Uterus (tissue), 4 donors: ENCODE measurements around the gene MLF2. TPM values are rescaled to one million over a fixed set of nuclear protein-coding genes. Genes with fewer than 3 reads are reported as not detected.
"Not testable (repeated sequence)": the region's sequence is repeated elsewhere in the genome, so short reads cannot be mapped to it uniquely, and the experiment has no call there.

Experiments
- DNase-seq, 2 donors: peaks; one replicate each; pipeline ENCODE4 v3.0.0-alpha.2; 2019 to 2020
- H3K27ac ChIP-seq, 2 donors: fragments of 200-600 bp; sonication (generic); 1 replicate in 1 of 2; 2 replicates in 1 of 2; pipeline ENCODE4 v1.5.1; 2016 to 2018
- H3K27me3 ChIP-seq, 2 donors: fragments of 200-600 bp; sonication (generic); one replicate each; pipeline ENCODE4 v1.5.1; 2018 to 2019; ENCODE audit warnings: control low read depth in 1 of 2
- H3K36me3 ChIP-seq, 2 donors: fragments of 200-600 bp; sonication (generic); one replicate each; pipeline ENCODE4 v1.5.1; 2019; ENCODE audit warnings: control low read depth in 1 of 2
- H3K4me1 ChIP-seq, 2 donors: fragments of 200-600 bp; sonication (generic); one replicate each; pipeline ENCODE4 v1.5.1; 2018 to 2019; ENCODE audit warnings: control low read depth in 1 of 2
- H3K4me3 ChIP-seq, 2 donors: fragments of 200-600 bp; sonication (generic); 1 replicate in 1 of 2; 2 replicates in 1 of 2; pipeline ENCODE4 v1.5.1; 2018 to 2019; ENCODE audit warnings: mild to moderate bottlenecking in 1 of 2
- H3K9me3 ChIP-seq, 2 donors: fragments of 200-600 bp; sonication (generic); one replicate each; pipeline ENCODE4 v1.5.1; 2019; ENCODE audit warnings: control low read depth in 1 of 2
- POLR2A ChIP-seq, 2 donors: fragments of 450-650 bp; IDR thresholded peaks; one replicate each; pipeline ENCODE4 v1.6.1; 2016; ENCODE audit warnings: antibody characterized with exemption in 2 of 2, mild to moderate bottlenecking in 1 of 2, moderate library complexity in 1 of 2
- intact Hi-C: fragments of 100-400 bp; cut with DNase I; formaldehyde crosslinking; loops from one replicate; pipeline ENCODE4 v1.15.1; 2023; ENCODE audit warnings: low total_unique reads
- total RNA-seq, 4 donors: library from RNA; depleted of rRNA in 3 of 4; stranded (reverse); fragments of >200 nt in 3 of 4; gene quantifications; one replicate each; pipeline versions ENCODE4 v1.1.0 to v1.2.4, GENCODE V29; 2014 to 2023
- TF ChIP-seq, protein P1 (sequence below), 4 experiments: fragments of 200-600 bp in 2 of 4; fragments of 450-650 bp in 2 of 4; sonication (generic) in 2 of 4; IDR thresholded peaks; one replicate each; pipeline ENCODE4 v1.5.1; 2016 to 2019; ENCODE audit warnings: antibody characterized with exemption in 4 of 4, mild to moderate bottlenecking in 2 of 4, moderate library complexity in 1 of 4
- donor health status: DM: yes; HTN: yes; CAD: no.

Gene MLF2
- total RNA-seq, 4 donors from 2014 or later, result 124 to 408 (median 147) TPM

DNA sequence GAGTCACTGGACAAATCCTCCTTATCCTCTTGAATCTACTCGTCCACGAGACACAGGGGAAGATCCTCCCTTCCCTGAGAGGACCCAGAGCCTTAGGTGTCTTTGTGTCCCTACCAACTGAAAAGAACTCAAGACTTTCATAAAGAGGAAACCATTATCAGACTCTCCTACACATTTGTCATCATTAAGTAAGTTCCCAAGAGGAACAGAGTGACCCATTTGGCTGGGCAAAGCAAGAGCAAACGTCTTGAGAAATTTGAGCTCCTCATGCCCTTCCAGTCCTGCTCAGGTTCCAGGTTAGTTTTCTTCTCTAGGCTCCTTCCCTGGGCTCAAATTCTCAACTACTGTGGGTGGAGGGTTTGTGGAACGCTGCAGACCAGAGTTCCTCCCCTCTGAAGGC lies 5.7 kb downstream of the MLF2 start:
- H3K4me1 ChIP-seq, result peaks cover 0 to 4% of the 10 kb centered on the region in 2 donors
- TF ChIP-seq, protein P1, sequence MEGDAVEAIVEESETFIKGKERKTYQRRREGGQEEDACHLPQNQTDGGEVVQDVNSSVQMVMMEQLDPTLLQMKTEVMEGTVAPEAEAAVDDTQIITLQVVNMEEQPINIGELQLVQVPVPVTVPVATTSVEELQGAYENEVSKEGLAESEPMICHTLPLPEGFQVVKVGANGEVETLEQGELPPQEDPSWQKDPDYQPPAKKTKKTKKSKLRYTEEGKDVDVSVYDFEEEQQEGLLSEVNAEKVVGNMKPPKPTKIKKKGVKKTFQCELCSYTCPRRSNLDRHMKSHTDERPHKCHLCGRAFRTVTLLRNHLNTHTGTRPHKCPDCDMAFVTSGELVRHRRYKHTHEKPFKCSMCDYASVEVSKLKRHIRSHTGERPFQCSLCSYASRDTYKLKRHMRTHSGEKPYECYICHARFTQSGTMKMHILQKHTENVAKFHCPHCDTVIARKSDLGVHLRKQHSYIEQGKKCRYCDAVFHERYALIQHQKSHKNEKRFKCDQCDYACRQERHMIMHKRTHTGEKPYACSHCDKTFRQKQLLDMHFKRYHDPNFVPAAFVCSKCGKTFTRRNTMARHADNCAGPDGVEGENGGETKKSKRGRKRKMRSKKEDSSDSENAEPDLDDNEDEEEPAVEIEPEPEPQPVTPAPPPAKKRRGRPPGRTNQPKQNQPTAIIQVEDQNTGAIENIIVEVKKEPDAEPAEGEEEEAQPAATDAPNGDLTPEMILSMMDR (IDR thresholded peaks at IDR 0.05), result no peak
- no peak for TF ChIP-seq POLR2A (IDR thresholded peaks at IDR 0.05)
- intact Hi-C loops, result no loop called here
- no peak for DNase-seq
- H3K36me3 ChIP-seq, result no peaks in the 10 kb centered on the region
- no peaks in the 10 kb centered on the region for H3K27me3 ChIP-seq
- H3K9me3 ChIP-seq, result no peaks in the 10 kb centered on the region
- H3K4me3 ChIP-seq, result no peak overlapping the region
- H3K27ac ChIP-seq, result no peak overlapping the region

DNA sequence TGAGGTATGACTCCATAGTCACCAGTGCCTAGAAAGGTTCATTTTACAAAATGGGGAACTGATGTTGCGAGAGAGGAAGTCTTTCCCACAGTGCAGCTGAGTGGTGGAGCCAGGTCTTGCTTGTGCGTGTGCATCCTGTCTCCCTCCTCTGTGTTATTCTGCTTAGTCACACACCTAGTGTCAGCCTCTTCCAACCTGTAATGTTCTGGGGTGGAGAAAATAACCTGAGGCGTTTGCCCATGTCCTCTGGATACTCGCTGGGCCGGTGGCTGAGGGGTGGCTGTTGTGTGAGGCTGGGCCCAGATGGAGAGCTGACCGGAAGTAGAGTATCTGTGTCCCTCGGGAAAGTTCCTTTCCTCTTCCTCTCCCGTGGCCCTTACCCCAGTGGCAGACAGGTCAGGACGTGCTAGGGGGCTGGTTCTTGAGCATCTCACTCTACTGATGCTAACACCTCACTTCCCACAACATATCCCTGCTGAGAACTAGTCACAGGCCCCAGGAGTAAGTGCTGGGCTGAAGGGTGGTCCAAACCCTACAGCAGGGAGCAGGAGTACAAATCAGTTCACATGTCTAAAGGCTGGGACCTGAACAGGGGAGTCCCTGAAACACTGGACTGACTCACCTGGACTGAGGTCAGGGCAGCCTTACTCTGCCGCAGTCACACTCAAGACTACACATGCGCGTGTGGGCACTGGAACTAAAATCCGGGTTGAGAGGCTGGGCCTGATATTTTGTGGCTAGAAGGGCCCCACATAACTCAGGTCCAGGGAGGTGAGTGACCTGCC lies 7.0 kb downstream of the MLF2 start:
- Histone ChIP-seq H3K9me3 (no peaks in the 10 kb centered on the region), H3K36me3 (no peaks in the 10 kb centered on the region), H3K4me1 (no peaks in the 10 kb centered on the region), H3K4me3 (no peak overlapping the region), H3K27ac (no peak overlapping the region), H3K27me3 (no peaks in the 10 kb centered on the region)
- no peak for TF ChIP-seq POLR2A (IDR thresholded peaks at IDR 0.05)
- TF ChIP-seq, protein P1 (IDR thresholded peaks at IDR 0.05), result no peak
- no peak for DNase-seq
- intact Hi-C loops, result no loop called here

DNA sequence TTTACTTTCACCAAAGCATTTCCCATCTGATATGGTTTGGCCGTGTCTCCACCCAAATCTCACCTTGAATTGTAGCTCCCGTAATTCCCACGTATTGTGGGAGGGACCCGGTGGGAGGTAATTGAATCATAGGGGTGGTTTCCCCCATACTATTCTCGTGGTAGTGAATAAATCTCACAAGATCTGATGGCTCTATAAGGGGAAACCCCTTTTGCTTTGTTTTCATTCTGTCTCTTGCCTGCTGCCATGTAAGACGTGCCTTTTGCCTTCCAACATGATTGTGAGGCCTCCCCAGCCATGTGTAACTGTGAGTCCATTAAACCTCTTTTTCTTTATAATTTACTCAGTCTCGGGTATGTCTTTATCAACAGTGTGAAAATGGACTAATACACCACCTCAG lies 9.6 kb downstream of the MLF2 start:
- DNase-seq, intact Hi-C loops: not testable (repeated sequence)

DNA sequence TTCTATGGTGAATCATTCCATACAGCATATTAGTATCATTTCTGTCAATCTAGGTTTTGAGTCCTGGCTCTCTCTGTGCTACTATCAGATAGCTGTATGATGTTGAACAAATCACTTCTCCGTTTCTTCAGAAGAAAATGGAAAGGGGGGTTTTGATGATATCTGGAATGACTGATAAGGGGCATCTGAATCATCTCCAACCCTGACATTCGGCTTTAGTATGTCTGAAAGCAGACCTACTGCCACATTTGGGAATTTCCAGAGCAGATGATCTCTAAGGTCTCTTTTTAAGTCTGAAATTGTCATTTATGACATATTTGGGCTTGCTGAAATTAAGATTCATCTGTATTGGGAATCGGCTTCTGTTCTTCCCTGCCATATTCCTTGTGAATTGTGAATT lies 10.1 kb downstream of the MLF2 start:
- H3K4me3 ChIP-seq, result no peak overlapping the region
- TF ChIP-seq, protein P1 (IDR thresholded peaks at IDR 0.05), result no peak
- TF ChIP-seq POLR2A (IDR thresholded peaks at IDR 0.05), result no peak
- no peaks in the 10 kb centered on the region for H3K9me3 ChIP-seq
- H3K4me1 ChIP-seq, result no peaks in the 10 kb centered on the region
- intact Hi-C loops, result no loop called here
- H3K36me3 ChIP-seq, result no peaks in the 10 kb centered on the region
- H3K27ac ChIP-seq, result no peak overlapping the region
- H3K27me3 ChIP-seq, result no peaks in the 10 kb centered on the region
- no peak for DNase-seq

More for the DNA sequence above, 9.6 kb downstream of the MLF2 start:
- not testable (repeated sequence) for H3K9me3 ChIP-seq, H3K27ac ChIP-seq, H3K36me3 ChIP-seq, H3K4me3 ChIP-seq, H3K27me3 ChIP-seq, H3K4me1 ChIP-seq

DNA sequence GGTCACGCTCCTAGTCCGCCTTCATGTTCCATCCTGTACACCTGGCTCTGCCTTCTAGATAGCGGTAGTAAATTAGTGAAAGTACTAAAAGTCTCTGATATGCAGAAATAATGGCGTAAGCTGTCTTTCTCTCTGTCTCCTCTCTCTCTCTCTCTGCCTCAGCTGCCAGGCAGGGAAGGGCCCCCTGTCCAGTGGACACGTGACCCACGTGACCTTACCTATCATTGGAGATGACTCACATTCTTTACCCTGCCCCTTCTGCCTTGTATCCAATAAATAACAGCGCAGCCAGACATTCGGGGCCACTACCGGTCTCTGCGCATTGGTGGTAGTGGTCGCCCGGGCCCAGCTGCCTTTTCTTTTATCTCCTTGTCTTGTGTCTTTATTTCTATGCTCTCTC lies 10.9 kb downstream of the MLF2 start:
- H3K9me3 ChIP-seq, H3K4me1 ChIP-seq, H3K4me3 ChIP-seq, H3K36me3 ChIP-seq, intact Hi-C loops, H3K27me3 ChIP-seq, DNase-seq, H3K27ac ChIP-seq: not testable (repeated sequence)

DNA sequence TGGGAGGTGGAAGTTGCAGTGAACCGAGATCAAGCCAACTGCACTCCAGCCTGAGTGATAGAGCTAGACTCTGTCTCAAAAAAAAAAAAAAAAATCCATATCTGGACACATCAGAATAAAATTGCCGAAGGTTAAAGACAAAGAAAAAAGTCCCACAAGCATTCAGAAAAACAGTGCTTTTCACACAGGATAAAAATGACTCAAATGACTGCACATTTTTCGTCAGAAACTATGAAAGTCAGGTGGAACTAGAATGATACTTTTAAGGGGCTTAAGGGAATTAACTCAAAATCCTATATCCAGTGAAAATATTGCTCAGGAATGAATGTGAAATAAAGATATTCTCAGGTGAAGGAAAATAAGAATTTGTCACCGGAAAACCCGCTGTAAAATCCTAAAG lies 16.2 kb downstream of the MLF2 start:
- Histone ChIP-seq H3K4me3 (no peak overlapping the region), H3K27me3 (no peaks in the 10 kb centered on the region), H3K4me1 (no peaks in the 10 kb centered on the region), H3K9me3 (no peaks in the 10 kb centered on the region), H3K27ac (no peak overlapping the region), H3K36me3 (no peaks in the 10 kb centered on the region)
- TF ChIP-seq POLR2A (IDR thresholded peaks at IDR 0.05), result no peak
- TF ChIP-seq, protein P1 (IDR thresholded peaks at IDR 0.05), result no peak
- no peak for DNase-seq
- intact Hi-C loops, result no loop called here
